Measurements from ENCODE around the gene ZNF333. TPM values are rescaled to one million over a fixed set of nuclear protein-coding genes. Genes with fewer than 3 reads are reported as not detected.

The ZNF333 gene
- polyA plus RNA-seq, 1 donor from 2014 or later, result 67.6 TPM

DNA sequence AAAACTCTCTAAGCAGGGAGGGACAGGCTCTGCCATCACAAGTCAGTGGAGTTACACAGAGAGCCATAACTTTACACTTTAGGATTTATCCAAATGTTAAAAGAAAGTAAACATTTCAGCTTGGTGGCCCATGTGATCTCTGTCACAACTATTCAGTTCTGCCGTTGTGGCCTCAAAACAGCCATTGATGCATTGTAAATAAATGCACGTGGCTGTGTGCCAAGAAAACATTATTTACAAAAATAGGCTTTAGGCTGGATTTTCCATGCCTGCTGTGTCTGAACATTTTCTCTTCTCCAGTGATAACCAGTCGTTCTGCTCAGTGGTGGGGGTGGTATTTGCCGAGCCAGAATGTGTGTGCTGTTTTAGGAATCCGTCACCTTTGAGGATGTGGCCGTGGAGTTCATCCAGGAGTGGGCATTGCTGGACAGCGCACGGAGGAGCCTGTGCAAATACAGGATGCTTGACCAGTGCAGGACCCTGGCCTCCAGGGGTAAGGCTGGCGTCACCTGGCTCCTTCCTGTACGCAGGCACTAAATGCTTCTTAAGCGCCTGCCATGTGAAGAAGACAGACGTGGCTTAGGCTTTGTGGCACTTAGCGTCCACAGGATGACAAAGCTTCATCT lies 4.9 kb downstream of the ZNF333 start:
- no peak overlapping the region for H3K4me3 ChIP-seq (ENCODE audit: low read length)
- no peak overlapping the region for H3K9ac ChIP-seq (ENCODE audit: low read length)
- H3K4me2 ChIP-seq (ENCODE audit: low read length), result no peak overlapping the region
- no peak overlapping the region for H3K27ac ChIP-seq (ENCODE audit: low read length)
- no peaks in the 10 kb centered on the region for H3K9me2 ChIP-seq (ENCODE audit: insufficient read depth, low read length)
- H3F3A ChIP-seq (ENCODE audit: insufficient read depth, low read length, poor library complexity, severe bottlenecking), result no peaks in the 10 kb centered on the region
- no peak overlapping the region for H2AFZ ChIP-seq (ENCODE audit: low read depth, low read length)
- H4K20me1 ChIP-seq (ENCODE audit: insufficient read depth), result no peaks in the 10 kb centered on the region
- H3K9me3 ChIP-seq (ENCODE audit: low read length), result no peaks in the 10 kb centered on the region
- H3K36me3 ChIP-seq (ENCODE audit: insufficient read depth, low read length), result peaks cover 4% of the 10 kb centered on the region
- H3K27me3 ChIP-seq (ENCODE audit: insufficient read depth, low read depth, low read length), result no peaks in the 10 kb centered on the region
- TF ChIP-seq REST (IDR thresholded peaks at IDR 0.05; ENCODE audit: borderline replicate concordance), result no peak
- TF ChIP-seq CTCF (IDR thresholded peaks at IDR 0.05; ENCODE audit: poor library complexity, severe bottlenecking), result no peak
- no peak for TF ChIP-seq POLR2AphosphoS5 (IDR thresholded peaks at IDR 0.05)
- peaks cover 16% of the 10 kb centered on the region for H3K79me2 ChIP-seq (replicated peaks; ENCODE audit: insufficient read depth, low read length)

DNA sequence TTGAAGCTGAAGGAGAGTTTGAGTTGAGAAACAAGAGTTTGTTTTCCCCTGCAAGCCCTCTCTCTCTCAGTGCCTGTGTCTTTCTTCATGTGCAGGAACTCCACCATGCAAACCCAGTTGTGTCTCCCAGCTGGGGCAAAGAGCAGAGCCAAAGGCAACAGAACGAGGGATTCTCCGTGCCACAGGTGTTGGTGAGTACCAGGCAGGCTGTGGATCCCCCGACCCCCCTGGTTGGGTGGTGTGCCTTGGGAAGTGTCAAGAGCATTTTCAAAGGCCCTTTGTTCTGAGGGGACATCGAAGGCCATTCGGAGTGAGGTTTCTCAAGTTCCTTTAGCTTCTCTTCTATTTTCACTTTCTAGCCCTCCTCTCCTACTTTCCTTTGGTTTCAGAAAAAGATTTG lies 5.6 kb downstream of the ZNF333 start:
- Histone ChIP-seq H3K27me3 (ENCODE audit: insufficient read depth, low read depth, low read length) (no peaks in the 10 kb centered on the region), H3K27ac (ENCODE audit: low read length) (no peak overlapping the region), H2AFZ (ENCODE audit: low read depth, low read length) (no peak overlapping the region), H3K36me3 (ENCODE audit: insufficient read depth, low read length) (peaks cover 4% of the 10 kb centered on the region), H3K9ac (ENCODE audit: low read length) (no peak overlapping the region), H3F3A (ENCODE audit: insufficient read depth, low read length, poor library complexity, severe bottlenecking) (no peaks in the 10 kb centered on the region), H3K9me2 (ENCODE audit: insufficient read depth, low read length) (no peaks in the 10 kb centered on the region), H3K79me2 (replicated peaks; ENCODE audit: insufficient read depth, low read length) (peaks cover 13% of the 10 kb centered on the region), H3K9me3 (ENCODE audit: low read length) (no peaks in the 10 kb centered on the region), H4K20me1 (ENCODE audit: insufficient read depth) (no peaks in the 10 kb centered on the region), H3K4me2 (ENCODE audit: low read length) (no peak overlapping the region), H3K4me3 (ENCODE audit: low read length) (no peak overlapping the region)
- TF ChIP-seq SMC3 (conservative IDR thresholded peaks at IDR 0.05; ENCODE audit: poor library complexity) (no peak), EP300 (conservative IDR thresholded peaks at IDR 0.05; ENCODE audit: poor library complexity, severe bottlenecking) (no peak), RAD21 (conservative IDR thresholded peaks at IDR 0.05) (no peak), CTCF (IDR thresholded peaks at IDR 0.05; ENCODE audit: poor library complexity, severe bottlenecking) (no peak), REST (IDR thresholded peaks at IDR 0.05; ENCODE audit: borderline replicate concordance) (no peak), TAF1 (IDR thresholded peaks at IDR 0.05; ENCODE audit: low read depth) (no peak), POLR2AphosphoS5 (IDR thresholded peaks at IDR 0.05) (no peak), EZH2 (IDR thresholded peaks at IDR 0.05; ENCODE audit: borderline replicate concordance, insufficient read depth, low read length, poor library complexity, severe bottlenecking) (no peak), MXI1 (conservative IDR thresholded peaks at IDR 0.05; ENCODE audit: poor library complexity, severe bottlenecking) (no peak)

Measured in neural cell (in vitro differentiated cells).